Kidney (tissue), 14 donors: ENCODE results near the gene CST6. TPM values are rescaled to one million over a fixed set of nuclear protein-coding genes. Genes with fewer than 3 reads are reported as not detected.

ENCODE experiments used
- DNase-seq, 5 donors: peaks; one replicate each; pipeline ENCODE4 v3.0.0-alpha.2; 2013 to 2020
- FAIRE-seq: peaks from 2 replicates; lab custom pipeline; 2012; peaks lifted over from hg19 to GRCh38; lab: Jason Lieb, UNC
- H3K27ac ChIP-seq, 2 donors: one replicate each; pipeline ENCODE4 v1.7.0; 2013; ENCODE audit warnings: low read depth in 2 of 2, low read length in 2 of 2, inconsistent platforms in 1 of 2
- H3K27me3 ChIP-seq: one replicate; pipeline ENCODE4 v1.7.1; 2013; ENCODE audit warnings: low read length, inconsistent platforms; ENCODE audit not compliant: control insufficient read depth, insufficient read depth
- H3K36me3 ChIP-seq, 3 donors: one replicate each; pipeline versions ENCODE4 v1.7.0 to v1.7.1; 2013; ENCODE audit warnings: low read length in 3 of 3, control low read depth in 1 of 3, inconsistent platforms in 1 of 3; ENCODE audit not compliant: insufficient read depth in 3 of 3, control insufficient read depth in 2 of 3
- H3K4me1 ChIP-seq, 3 donors: one replicate each; pipeline versions ENCODE4 v1.7.0 to v1.7.1; 2013; ENCODE audit warnings: low read length in 3 of 3, inconsistent platforms in 1 of 3, low read depth in 1 of 3; ENCODE audit not compliant: control insufficient read depth in 2 of 3, insufficient read depth in 2 of 3
- H3K4me3 ChIP-seq, 3 donors: one replicate each; pipeline versions ENCODE4 v1.7.0 to v1.8.1; 2013; ENCODE audit warnings: low read length in 3 of 3, control low read depth in 1 of 3, inconsistent platforms in 1 of 3
- H3K9ac ChIP-seq, 3 donors: one replicate each; pipeline versions ENCODE4 v1.7.0 to v1.7.1; 2013; ENCODE audit warnings: low read length in 3 of 3, control low read depth in 1 of 3, inconsistent platforms in 1 of 3
- H3K9me3 ChIP-seq, 3 donors: one replicate each; pipeline versions ENCODE4 v1.7.0 to v1.7.1; 2013; ENCODE audit warnings: low read length in 3 of 3, control low read depth in 1 of 3, inconsistent platforms in 1 of 3; ENCODE audit not compliant: control insufficient read depth in 2 of 3, insufficient read depth in 1 of 3
- intact Hi-C: fragments of 100-400 bp; cut with DNase I; formaldehyde crosslinking; loops from one replicate; pipeline ENCODE4 v1.11.1; 2022
- polyA plus RNA-seq: library from polyadenylated mRNA; stranded (reverse); fragments of 350-450 nt; fragmentation: Illumina TruSeq; extraction: RNeasy Lipid Tissue Mini Kit (QIAGEN cat#74804); gene quantifications from one replicate; pipeline ENCODE4 v1.2.3, GENCODE V29; 2014; ENCODE audit warnings: low read depth, low replicate concordance; ENCODE audit not compliant: insufficient read depth
- total RNA-seq: library from RNA; stranded (reverse); fragmentation: NEBNext Ultra II Directional; extraction: Animal tissue kit (Norgen Biotek cat#: 25700); gene quantifications from one replicate; pipeline ENCODE4 v1.2.1, GENCODE V29; 2021
- TF ChIP-seq, protein P1 (sequence below): IDR thresholded peaks from 3 replicates; pipeline ENCODE4 v1.5.1; 2012; ENCODE audit warnings: mild to moderate bottlenecking, moderate library complexity, borderline replicate concordance; ENCODE audit not compliant: insufficient read depth; ENCODE audit errors: extremely low read depth
- donor health status: control.
- donor health status: control.
- donor health status: control.
- donor health status: control.
- donor health status: control.
- donor health status: DM: yes; HTN: yes; CAD: no.
- donor health status: Normal renal cell carcinoma (clear cell type).

Gene CST6
- total and polyA plus RNA-seq, 2 donors from 2014 or later, result 1.2 to 5.9 TPM

DNA sequence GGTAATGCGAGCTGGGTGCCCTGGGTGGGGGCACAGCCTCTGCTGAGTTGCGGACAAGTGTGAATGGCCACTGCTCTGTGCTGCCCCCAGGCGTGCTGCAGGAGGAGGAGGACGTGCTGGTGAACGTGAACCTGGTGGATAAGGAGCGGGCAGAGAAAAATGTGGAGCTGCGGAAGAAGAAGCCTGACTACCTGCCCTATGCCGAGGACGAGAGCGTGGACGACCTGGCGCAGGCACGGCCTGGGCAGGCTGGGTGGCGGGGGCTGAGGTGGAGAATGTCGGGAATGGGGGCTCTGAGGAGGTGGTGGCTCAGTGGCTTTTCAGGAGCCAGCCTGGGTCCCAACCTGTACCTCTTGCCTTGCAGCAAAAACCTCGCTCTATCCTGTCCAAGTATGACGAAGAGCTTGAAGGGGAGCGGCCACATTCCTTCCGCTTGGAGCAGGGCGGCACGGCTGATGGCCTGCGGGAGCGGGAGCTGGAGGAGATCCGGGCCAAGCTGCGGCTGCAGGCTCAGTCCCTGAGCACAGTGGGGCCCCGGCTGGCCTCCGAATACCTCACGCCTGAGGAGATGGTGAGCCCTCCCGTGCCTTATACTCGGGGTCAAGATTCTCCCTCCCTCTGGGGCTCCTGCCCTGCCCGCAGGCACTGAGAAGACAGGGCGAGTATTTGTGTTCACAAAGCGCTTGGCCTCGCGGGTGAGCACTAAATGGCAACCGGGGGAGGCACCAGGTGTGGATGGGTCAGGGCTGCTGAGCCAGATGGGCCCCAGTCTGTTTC lies 45.6 kb upstream of the CST6 start:
- TF ChIP-seq, protein P1, sequence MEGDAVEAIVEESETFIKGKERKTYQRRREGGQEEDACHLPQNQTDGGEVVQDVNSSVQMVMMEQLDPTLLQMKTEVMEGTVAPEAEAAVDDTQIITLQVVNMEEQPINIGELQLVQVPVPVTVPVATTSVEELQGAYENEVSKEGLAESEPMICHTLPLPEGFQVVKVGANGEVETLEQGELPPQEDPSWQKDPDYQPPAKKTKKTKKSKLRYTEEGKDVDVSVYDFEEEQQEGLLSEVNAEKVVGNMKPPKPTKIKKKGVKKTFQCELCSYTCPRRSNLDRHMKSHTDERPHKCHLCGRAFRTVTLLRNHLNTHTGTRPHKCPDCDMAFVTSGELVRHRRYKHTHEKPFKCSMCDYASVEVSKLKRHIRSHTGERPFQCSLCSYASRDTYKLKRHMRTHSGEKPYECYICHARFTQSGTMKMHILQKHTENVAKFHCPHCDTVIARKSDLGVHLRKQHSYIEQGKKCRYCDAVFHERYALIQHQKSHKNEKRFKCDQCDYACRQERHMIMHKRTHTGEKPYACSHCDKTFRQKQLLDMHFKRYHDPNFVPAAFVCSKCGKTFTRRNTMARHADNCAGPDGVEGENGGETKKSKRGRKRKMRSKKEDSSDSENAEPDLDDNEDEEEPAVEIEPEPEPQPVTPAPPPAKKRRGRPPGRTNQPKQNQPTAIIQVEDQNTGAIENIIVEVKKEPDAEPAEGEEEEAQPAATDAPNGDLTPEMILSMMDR, result no peak
- Histone ChIP-seq H3K4me1 (peaks cover 3 to 15% (median 10%) of the 10 kb centered on the region in 3 donors), H3K27ac (no peak overlapping the region), H3K9me3 (no peaks in the 10 kb centered on the region), H3K27me3 (no peaks in the 10 kb centered on the region), H3K9ac (no peak overlapping the region), H3K36me3 (peaks cover 0 to 34% (median 30%) of the 10 kb centered on the region in 3 donors), H3K4me3 (no peak overlapping the region)
- FAIRE-seq (no peak), DNase-seq (peak in 1 of 5 donors; percentile 45)
- intact Hi-C loops, result no loop called here

DNA sequence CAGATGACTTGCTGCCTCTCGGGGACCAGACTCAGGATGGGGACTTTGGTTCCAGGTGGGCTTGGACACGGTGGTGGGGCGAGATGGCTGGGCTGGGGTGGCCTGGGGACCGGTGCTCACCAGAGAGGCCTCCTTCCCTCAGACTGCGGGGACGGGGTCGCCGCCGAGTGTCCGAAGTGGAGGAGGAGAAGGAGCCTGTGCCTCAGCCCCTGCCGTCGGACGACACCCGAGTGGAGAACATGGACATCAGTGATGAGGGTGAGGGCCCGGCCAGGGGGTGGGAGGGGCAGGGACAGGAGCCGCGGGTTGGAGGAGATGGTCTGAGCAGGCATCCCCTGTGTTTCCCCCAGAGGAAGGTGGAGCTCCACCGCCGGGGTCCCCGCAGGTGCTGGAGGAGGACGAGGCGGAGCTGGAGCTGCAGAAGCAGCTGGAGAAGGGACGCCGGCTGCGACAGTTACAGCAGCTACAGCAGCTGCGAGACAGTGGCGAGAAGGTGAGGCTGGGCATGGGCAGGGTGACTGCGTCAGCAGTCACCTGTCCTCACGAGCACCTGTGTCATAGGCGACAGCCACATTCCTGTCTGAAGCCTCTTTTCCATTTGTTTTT lies 44.4 kb upstream of the CST6 start:
- no peaks in the 10 kb centered on the region for H3K9me3 ChIP-seq
- FAIRE-seq, result no peak
- DNase-seq, result no peak
- intact Hi-C loops, result no loop called here
- peaks cover 3 to 13% (median 10%) of the 10 kb centered on the region in 3 donors for H3K4me1 ChIP-seq
- H3K27ac ChIP-seq, result no peak overlapping the region
- no peak overlapping the region for H3K4me3 ChIP-seq
- TF ChIP-seq, protein P1, result no peak
- H3K9ac ChIP-seq, result no peak overlapping the region
- no peaks in the 10 kb centered on the region for H3K27me3 ChIP-seq
- H3K36me3 ChIP-seq, result peaks cover 0 to 36% (median 30%) of the 10 kb centered on the region in 3 donors

DNA sequence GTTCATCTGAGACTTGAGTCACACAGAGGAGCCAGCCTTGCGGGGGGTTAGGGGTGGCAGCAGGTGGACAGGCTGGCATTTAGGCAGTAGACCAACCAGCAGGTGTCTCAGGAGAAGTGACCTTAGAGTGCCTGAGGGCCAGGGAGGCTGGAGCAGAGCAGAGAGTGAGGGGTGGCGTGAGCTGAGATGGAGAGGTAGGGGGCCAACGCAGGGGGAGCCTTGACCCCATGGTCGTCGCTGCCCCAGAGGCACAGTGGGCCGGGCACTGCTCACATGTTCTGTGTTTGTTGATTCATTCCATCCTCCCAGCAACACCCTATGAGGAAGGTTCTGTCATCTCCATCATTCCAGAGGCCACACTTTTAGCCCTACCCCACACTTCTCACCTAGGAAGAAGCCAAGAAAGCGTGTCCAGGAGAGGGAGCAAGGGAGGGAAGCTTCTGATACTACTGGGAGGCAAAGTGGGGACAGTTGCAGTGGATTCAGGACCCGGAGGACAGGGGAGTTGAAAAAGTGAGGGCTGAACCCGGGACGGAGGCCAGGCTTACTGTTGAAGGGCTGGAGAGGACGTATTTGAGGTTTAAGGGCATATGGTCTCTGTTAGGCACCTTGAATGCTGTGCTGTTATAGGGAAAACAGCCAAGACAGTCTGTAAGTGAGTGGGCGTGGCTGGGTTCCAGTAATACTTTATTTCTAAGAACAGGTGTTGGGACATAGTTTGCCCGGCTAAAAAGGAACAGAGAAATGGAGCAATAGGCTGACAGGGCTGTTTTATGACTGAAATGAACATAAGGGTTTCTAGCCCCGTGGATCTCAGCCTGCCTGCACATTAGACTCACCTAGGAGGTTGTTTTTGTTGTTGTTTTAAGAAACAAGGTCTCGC lies 43.0 kb upstream of the CST6 start:
- no peaks in the 10 kb centered on the region for H3K27me3 ChIP-seq
- H3K9ac ChIP-seq, result no peak overlapping the region
- no peak overlapping the region for H3K4me3 ChIP-seq
- H3K9me3 ChIP-seq, result no peaks in the 10 kb centered on the region
- FAIRE-seq (no peak), DNase-seq (no peak)
- intact Hi-C loops, result no loop called here
- TF ChIP-seq, protein P1, result no peak
- peaks cover 0 to 36% (median 30%) of the 10 kb centered on the region in 3 donors for H3K36me3 ChIP-seq
- H3K4me1 ChIP-seq, result peaks cover 0 to 2% (median 0%) of the 10 kb centered on the region in 3 donors
- H3K27ac ChIP-seq, result no peak overlapping the region
